H1 (cell line): Measurements from ENCODE around the gene WDR44. TPM values are rescaled to one million over a fixed set of nuclear protein-coding genes. Genes with fewer than 3 reads are reported as not detected.

Experiments
- CTCF ChIA-PET: fragments of 300-600 bp; sonication (Branson Sonifier 250); formaldehyde crosslinking; loops from one replicate; lab custom pipeline; 2021; ENCODE audit not compliant: partially characterized antibody; lab: Charles Lee
- POLR2A ChIA-PET: fragments of 300-600 bp; sonication (Branson Sonifier 250); formaldehyde crosslinking; loops from one replicate; lab custom pipeline; 2021; ENCODE audit warnings: inconsistent platforms; ENCODE audit not compliant: partially characterized antibody; lab: Charles Lee
- DNase-seq, 2 experiments: peaks; one replicate each; pipeline versions ENCODE4 v3.0.0 to v3.0.0-alpha.2; 2010 to 2022; ENCODE audit warnings: low spot score in 2 of 2, low read depth in 1 of 2, mixed read lengths in 1 of 2
- FAIRE-seq: peaks from 2 replicates; lab custom pipeline; 2011; peaks lifted over from hg19 to GRCh38; lab: Jason Lieb, UNC
- H2AFZ ChIP-seq: 2 replicates; pipeline ENCODE4 v1.8.1; 2012; ENCODE audit warnings: low read length, inconsistent platforms
- H2AK5ac ChIP-seq: 2 replicates; pipeline ENCODE4 v1.6.1; 2013; ENCODE audit warnings: low read depth, low read length
- H2BK120ac ChIP-seq: replicated peaks from 2 replicates; pipeline ENCODE3; 2013; ENCODE audit warnings: low read depth, low read length, inconsistent platforms
- H2BK12ac ChIP-seq: 2 replicates; pipeline ENCODE4 v1.6.1; 2013; ENCODE audit warnings: low read depth, low read length
- H2BK15ac ChIP-seq: 2 replicates; pipeline ENCODE4 v1.6.1; 2013; ENCODE audit warnings: low read length
- H2BK20ac ChIP-seq: 2 replicates; pipeline ENCODE4 v1.6.1; 2013; ENCODE audit warnings: low read length
- H2BK5ac ChIP-seq: 2 replicates; pipeline ENCODE4 v1.6.1; 2013; ENCODE audit warnings: low read depth, low read length
- H3K14ac ChIP-seq: 2 replicates; pipeline ENCODE4 v1.6.1; 2013; ENCODE audit warnings: inconsistent platforms; ENCODE audit not compliant: insufficient read length
- H3K18ac ChIP-seq: 2 replicates; pipeline ENCODE4 v1.6.1; 2013; ENCODE audit warnings: low read length; ENCODE audit errors: extremely low read depth
- H3K23ac ChIP-seq: 2 replicates; pipeline ENCODE4 v1.6.1; 2013; ENCODE audit warnings: inconsistent platforms; ENCODE audit not compliant: insufficient read length
- H3K23me2 ChIP-seq: 2 replicates; pipeline ENCODE4 v1.6.1; 2013; ENCODE audit warnings: low read depth, low read length
- H3K27ac ChIP-seq: 2 replicates; pipeline ENCODE4 v1.6.1; 2011; ENCODE audit warnings: low read depth, low read length, inconsistent platforms
- H3K27me3 ChIP-seq, 4 experiments: replicated peaks in 1 of 4; 1 replicate in 1 of 4; 2 replicates in 3 of 4; pipeline versions ENCODE4 v1.6.1 to v1.8.1; 2011 to 2013; ENCODE audit warnings: low read length in 3 of 4, mild to moderate bottlenecking in 3 of 4, inconsistent platforms in 2 of 4, mixed read lengths in 2 of 4, moderate library complexity in 1 of 4; ENCODE audit not compliant: control insufficient read depth in 3 of 4, insufficient read depth in 3 of 4; ENCODE audit errors: extremely low read depth in 1 of 4
- H3K36me3 ChIP-seq, 4 experiments: 2 replicates each; pipeline versions ENCODE4 v1.6.1 to v1.8.1; 2011 to 2013; ENCODE audit warnings: mild to moderate bottlenecking in 4 of 4, low read length in 3 of 4, moderate library complexity in 2 of 4, control low read depth in 1 of 4, inconsistent platforms in 1 of 4; ENCODE audit not compliant: insufficient read depth in 4 of 4, control insufficient read depth in 2 of 4
- H3K4ac ChIP-seq: replicated peaks from 2 replicates; pipeline ENCODE3; 2013; ENCODE audit warnings: low read length, low read depth, mixed read lengths, inconsistent platforms; ENCODE audit not compliant: insufficient read length
- H3K4me1 ChIP-seq, 4 experiments: replicated peaks in 1 of 4; 1 replicate in 1 of 4; 2 replicates in 3 of 4; pipeline versions ENCODE4 v1.6.1 to v1.8.1; 2011 to 2013; ENCODE audit warnings: low read length in 3 of 4, inconsistent platforms in 2 of 4, mixed read lengths in 1 of 4; ENCODE audit not compliant: insufficient read depth in 4 of 4, control insufficient read depth in 3 of 4
- H3K4me2 ChIP-seq, 2 experiments: 2 replicates each; pipeline versions ENCODE4 v1.6.1 to v1.8.1; 2011 to 2013; ENCODE audit warnings: low read depth in 2 of 2, low read length in 2 of 2, control low read depth in 1 of 2, inconsistent platforms in 1 of 2, mild to moderate bottlenecking in 1 of 2; ENCODE audit not compliant: insufficient read depth in 1 of 2
- H3K4me3 ChIP-seq, 4 experiments: fragments of 200-600, 300-600 bp in 1 of 4; sonication (generic), shearing (Covaris generic), sonication (Bioruptor Twin) in 1 of 4; 2 replicates each; pipeline versions ENCODE4 v1.5.1 to v1.8.1; 2011 to 2016; ENCODE audit warnings: low read length in 4 of 4, low read depth in 3 of 4, control low read depth in 2 of 4, inconsistent platforms in 2 of 4, mild to moderate bottlenecking in 2 of 4, mixed read lengths in 1 of 4, moderate library complexity in 1 of 4; ENCODE audit not compliant: insufficient read depth in 2 of 4; ENCODE audit errors: extremely low read depth in 1 of 4
- H3K56ac ChIP-seq: replicated peaks from 2 replicates; pipeline ENCODE3; 2013; ENCODE audit warnings: low read depth, mild to moderate bottlenecking, mixed read lengths, low read length, inconsistent platforms; ENCODE audit not compliant: insufficient read length
- H3K79me1 ChIP-seq: 2 replicates; pipeline ENCODE4 v1.6.1; 2013; ENCODE audit warnings: low read depth, low read length, control low read depth
- H3K79me2 ChIP-seq, 2 experiments: 2 replicates each; pipeline versions ENCODE4 v1.6.1 to v1.8.1; 2012 to 2013; ENCODE audit warnings: low read length in 2 of 2, mild to moderate bottlenecking in 2 of 2, inconsistent platforms in 1 of 2; ENCODE audit not compliant: insufficient read depth in 2 of 2, control insufficient read depth in 1 of 2
- H3K9ac ChIP-seq, 4 experiments: replicated peaks in 1 of 4; 1 replicate in 1 of 4; 2 replicates in 3 of 4; pipeline versions ENCODE4 v1.6.1 to v1.8.1; 2011 to 2013; ENCODE audit warnings: low read depth in 3 of 4, low read length in 3 of 4, control low read depth in 2 of 4, mild to moderate bottlenecking in 2 of 4, moderate library complexity in 2 of 4, inconsistent platforms in 1 of 4; ENCODE audit errors: extremely low read depth in 1 of 4
- H3K9me3 ChIP-seq, 2 experiments: 2 replicates each; pipeline versions ENCODE4 v1.6.1 to v1.8.1; 2012 to 2013; ENCODE audit warnings: mild to moderate bottlenecking in 2 of 2, moderate library complexity in 2 of 2, control low read depth in 1 of 2, inconsistent platforms in 1 of 2, low read depth in 1 of 2, low read length in 1 of 2, mixed read lengths in 1 of 2; ENCODE audit not compliant: insufficient read depth in 2 of 2
- H4K20me1 ChIP-seq, 2 experiments: replicated peaks in 1 of 2; 2 replicates each; pipeline versions ENCODE3 to v1.8.1; 2011 to 2013; ENCODE audit warnings: inconsistent platforms in 2 of 2, low read length in 2 of 2, mild to moderate bottlenecking in 1 of 2; ENCODE audit not compliant: insufficient read depth in 2 of 2, control insufficient read depth in 1 of 2
- H4K5ac ChIP-seq: 2 replicates; pipeline ENCODE4 v1.6.1; 2013; ENCODE audit warnings: low read length, low read depth, mixed read lengths, inconsistent platforms; ENCODE audit not compliant: insufficient read length
- H4K8ac ChIP-seq: 2 replicates; pipeline ENCODE4 v1.8.0; 2013; ENCODE audit warnings: mild to moderate bottlenecking, moderate library complexity, low read length, inconsistent platforms; ENCODE audit not compliant: insufficient read depth; ENCODE audit errors: extremely low read depth
- H4K91ac ChIP-seq: replicated peaks from 2 replicates; pipeline ENCODE3; 2013; ENCODE audit warnings: low read length, mixed read lengths, inconsistent platforms; ENCODE audit not compliant: insufficient read length
- ASH2L ChIP-seq: fragments of 200-600, 300-600 bp; sonication (generic); IDR thresholded peaks from one replicate; pipeline ENCODE4 v1.7.1; 2017; ENCODE audit warnings: low read length
- JUN ChIP-seq: IDR thresholded peaks from 2 replicates; pipeline ENCODE4 v1.6.1; 2011; ENCODE audit warnings: low read depth, mild to moderate bottlenecking, improper control_type of control experiment, low read length
- NANOG ChIP-seq: IDR thresholded peaks from 2 replicates; pipeline ENCODE4 v1.6.1; 2011; ENCODE audit warnings: low read length, low read depth, mild to moderate bottlenecking, inconsistent platforms; ENCODE audit not compliant: insufficient read depth, poor library complexity, severe bottlenecking
- POU5F1 ChIP-seq: IDR thresholded peaks from 2 replicates; pipeline ENCODE4 v1.6.1; 2011; ENCODE audit warnings: low read depth, mild to moderate bottlenecking, low read length, moderate library complexity
- YY1 ChIP-seq: IDR thresholded peaks from 2 replicates; pipeline ENCODE4 v1.6.1; 2011; ENCODE audit warnings: low read depth, mild to moderate bottlenecking, low read length
- WGBS, 2 experiments: shearing (Covaris generic) in 1 of 2; methylation state at CpG; one replicate each; pipeline versions ENCODE4 v1.1.6 to v1.1.7; 2013 to 2015; ENCODE audit warnings: low lambda C conversion rate in 2 of 2, mixed read lengths in 2 of 2, inconsistent platforms in 1 of 2, low coverage in 1 of 2, missing lambda C conversion rate in 1 of 2; ENCODE audit not compliant: insufficient replicate concordance in 2 of 2, insufficient coverage in 1 of 2, insufficient read length in 1 of 2; ENCODE audit errors: extremely low coverage in 1 of 2, missing lambda C conversion rate in 1 of 2; 5-methylcytosine and 5-hydroxymethylcytosine counted together
- polyA plus RNA-seq, 7 experiments: library from polyadenylated mRNA; depleted of rRNA in 3 of 7; stranded (reverse) in 5 of 7; unstranded in 2 of 7; fragments of >200 nt in 5 of 7; fragments of 200-250 nt in 2 of 7; gene quantifications; 1 replicate in 5 of 7; 2 replicates in 1 of 7; 4 replicates in 1 of 7; pipeline versions ENCODE4 v1.2.1 to v1.2.3, GENCODE V29; 2011 to 2013; ENCODE audit warnings: missing spikeins in 2 of 7, mixed read lengths in 2 of 7
- total RNA-seq: library from RNA; stranded (reverse); fragmentation: NEBNext Ultra II Directional; extraction: Animal tissue kit (Norgen Biotek cat#: 25700); gene quantifications from 2 replicates; pipeline ENCODE4 v1.2.1, GENCODE V29; 2021

WDR44 gene
- total and polyA plus RNA-seq, 2 of the 8 experiments (the other 6 are each of a cell fraction or from before 2014, with no cell fraction given), result 5.1 to 17.2 TPM

- no peak overlapping the region for H2BK12ac ChIP-seq
- no peak overlapping the region for H4K5ac ChIP-seq
- H2BK5ac ChIP-seq, result no peak overlapping the region
- no peak overlapping the region for H4K8ac ChIP-seq
- H3K9me3 ChIP-seq, result no peaks in the 10 kb centered on the region
- DNase-seq (no peak), FAIRE-seq (no peak)
- H2AFZ ChIP-seq, result no peak overlapping the region
- no peak overlapping the region for H3K23ac ChIP-seq
- H3K18ac ChIP-seq, result no peak overlapping the region
- no peaks in the 10 kb centered on the region for H3K79me1 ChIP-seq
- H2BK20ac ChIP-seq, result no peak overlapping the region
- no peak overlapping the region for H3K14ac ChIP-seq
- POLR2A ChIA-PET, result no interaction called here
- TF ChIP-seq YY1 (no peak), NANOG (no peak), ASH2L (no peak), POU5F1 (no peak), JUN (no peak)
- H3K23me2 ChIP-seq, result no peaks in the 10 kb centered on the region
- no peak overlapping the region for H2BK120ac ChIP-seq
- H3K79me2 ChIP-seq, result peaks cover 0 to 14% of the 10 kb centered on the region in 2 experiments; a peak in 2 of 4 replicates
- H3K27ac ChIP-seq, result no peak overlapping the region
- H3K27me3 ChIP-seq, result no peaks in the 10 kb centered on the region
- no peak overlapping the region for H2BK15ac ChIP-seq
- CTCF ChIA-PET, result no interaction called here
- H3K4me2 ChIP-seq, result no peak overlapping the region
- H3K4me1 ChIP-seq, result peaks cover 0 to 3% (median under 1%) of the 10 kb centered on the region in 4 experiments; a peak in 2 of 7 replicates
- H3K4ac ChIP-seq, result no peak overlapping the region
- no peak overlapping the region for H2AK5ac ChIP-seq
- no peaks in the 10 kb centered on the region for H4K20me1 ChIP-seq
- 83% methylated on average over 2 of the region's 2 CpGs; no CpG with 5 or more reads in 1 of the 2 experiments for WGBS, 2 experiments
- no peak overlapping the region for H3K56ac ChIP-seq
- H3K4me3 ChIP-seq, result no peak overlapping the region
- H3K36me3 ChIP-seq, result no peaks in the 10 kb centered on the region
- no peak overlapping the region for H4K91ac ChIP-seq
- H3K9ac ChIP-seq, result no peak overlapping the region
Observed at GRCh38 chrX:118373538-118373937, 27.6 kb downstream of the WDR44 start.
